ENCODE data around the gene CHRM4. TPM values are rescaled to one million over a fixed set of nuclear protein-coding genes. Genes with fewer than 3 reads are reported as not detected.
A peak's percentile ranks its signal among the peaks of the same experiment; 100 is the strongest.

CHRM4 gene
- total RNA-seq, 1 donor from 2014 or later, result 0.27 TPM

DNA sequence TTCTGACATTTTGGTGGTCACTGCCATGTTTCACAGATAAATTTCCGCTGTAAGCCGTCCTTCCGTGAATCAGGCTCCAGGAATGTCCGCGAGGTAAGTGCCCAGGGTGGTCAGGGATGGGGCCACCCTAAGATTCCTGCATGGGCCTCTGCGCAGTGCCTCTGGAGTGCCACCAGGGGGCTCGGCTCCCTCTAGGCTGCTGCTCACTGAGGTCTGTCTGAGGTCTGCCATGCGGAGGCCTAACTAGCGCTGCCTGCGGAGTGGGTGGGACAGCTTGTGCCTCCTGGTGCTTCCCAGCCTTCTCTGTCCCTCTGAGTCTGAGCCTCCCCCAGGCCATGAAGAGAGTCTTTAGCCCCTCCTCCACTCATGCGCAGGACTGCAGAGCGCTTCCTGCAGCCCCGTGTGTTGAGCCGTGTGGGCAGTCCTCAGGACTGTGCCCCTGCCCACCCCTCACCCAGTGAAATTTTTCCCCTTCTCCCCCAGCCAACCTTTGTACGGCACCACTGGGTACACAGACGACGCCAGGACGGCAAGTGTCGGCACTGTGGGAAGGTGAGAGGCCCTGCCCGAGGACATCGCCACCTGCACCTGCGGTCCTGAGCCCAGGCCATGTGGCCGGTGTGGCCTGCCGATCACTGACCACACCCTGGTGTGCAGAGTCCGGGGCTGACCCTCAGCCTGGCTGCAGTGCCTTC, 22.0 kb downstream of the CHRM4 start:
- H3K27ac Mint-ChIP-seq (ENCODE audit: unreplicated experiment), result no peak overlapping the region

DNA sequence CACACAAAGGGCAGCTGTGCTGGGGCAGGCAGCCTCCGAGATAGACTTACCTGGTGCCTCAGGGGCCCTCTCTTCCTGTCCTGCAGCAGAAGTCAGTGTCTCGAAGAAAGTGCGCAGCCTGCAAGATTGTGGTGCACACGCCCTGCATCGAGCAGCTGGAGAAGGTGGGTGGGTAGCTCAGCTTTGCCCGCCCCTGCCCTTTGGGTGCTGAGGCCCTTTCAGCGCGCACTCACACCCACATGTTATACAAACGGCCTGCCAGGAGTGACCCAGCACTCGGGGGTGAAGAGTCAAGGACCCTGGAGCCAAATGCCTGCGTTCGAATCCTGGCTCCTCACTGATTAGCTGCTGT, 23.7 kb downstream of the CHRM4 start:
- peak overlapping the region; percentile 14 for H3K4me3 Mint-ChIP-seq (ENCODE audit: unreplicated experiment)

More for the DNA sequence above, 22.0 kb downstream of the CHRM4 start:
- Histone ChIP-seq H3K36me3 (ENCODE audit: insufficient read depth, low read length) (no peaks in the 10 kb centered on the region), H2AFZ (ENCODE audit: low read depth, low read length) (no peak overlapping the region), H3K4me2 (ENCODE audit: low read length) (no peak overlapping the region), H3K79me2 (ENCODE audit: insufficient read depth, low read length) (peaks cover 2% of the 10 kb centered on the region), H4K20me1 (ENCODE audit: insufficient read depth, low read length) (peaks cover 35% of the 10 kb centered on the region), H3K9me3 (ENCODE audit: insufficient read depth, low read depth, low read length) (no peaks in the 10 kb centered on the region), H3K27ac (ENCODE audit: low read depth, low read length) (no peak overlapping the region), H3K4me1 (ENCODE audit: insufficient read depth, low read length) (peaks cover 7% of the 10 kb centered on the region), H3K9ac (ENCODE audit: low read length) (peak overlapping the region; percentile 1), H3K27me3 (ENCODE audit: insufficient read depth, low read length) (no peaks in the 10 kb centered on the region), H3K4me3 (ENCODE audit: insufficient read depth, low read depth, low read length) (no peak overlapping the region)
- peaks cover 9% of the 10 kb centered on the region for H3K36me3 Mint-ChIP-seq (ENCODE audit: low read depth, unreplicated experiment)
- TF ChIP-seq, protein P1, sequence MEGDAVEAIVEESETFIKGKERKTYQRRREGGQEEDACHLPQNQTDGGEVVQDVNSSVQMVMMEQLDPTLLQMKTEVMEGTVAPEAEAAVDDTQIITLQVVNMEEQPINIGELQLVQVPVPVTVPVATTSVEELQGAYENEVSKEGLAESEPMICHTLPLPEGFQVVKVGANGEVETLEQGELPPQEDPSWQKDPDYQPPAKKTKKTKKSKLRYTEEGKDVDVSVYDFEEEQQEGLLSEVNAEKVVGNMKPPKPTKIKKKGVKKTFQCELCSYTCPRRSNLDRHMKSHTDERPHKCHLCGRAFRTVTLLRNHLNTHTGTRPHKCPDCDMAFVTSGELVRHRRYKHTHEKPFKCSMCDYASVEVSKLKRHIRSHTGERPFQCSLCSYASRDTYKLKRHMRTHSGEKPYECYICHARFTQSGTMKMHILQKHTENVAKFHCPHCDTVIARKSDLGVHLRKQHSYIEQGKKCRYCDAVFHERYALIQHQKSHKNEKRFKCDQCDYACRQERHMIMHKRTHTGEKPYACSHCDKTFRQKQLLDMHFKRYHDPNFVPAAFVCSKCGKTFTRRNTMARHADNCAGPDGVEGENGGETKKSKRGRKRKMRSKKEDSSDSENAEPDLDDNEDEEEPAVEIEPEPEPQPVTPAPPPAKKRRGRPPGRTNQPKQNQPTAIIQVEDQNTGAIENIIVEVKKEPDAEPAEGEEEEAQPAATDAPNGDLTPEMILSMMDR (IDR thresholded peaks at IDR 0.05; ENCODE audit: insufficient read depth, low read depth, low read length), result peak; percentile 86
- no peak for TF ChIP-seq EZH2 (IDR thresholded peaks at IDR 0.05; ENCODE audit: insufficient read depth, low read length)
- FAIRE-seq (no peak), DNase-seq (ENCODE audit: low read depth) (peak; percentile 55)
- no peaks in the 10 kb centered on the region for H3K27me3 Mint-ChIP-seq (ENCODE audit: low read depth, unreplicated experiment)
- no peak overlapping the region for H3K4me3 Mint-ChIP-seq (ENCODE audit: unreplicated experiment)
- H3K9me3 Mint-ChIP-seq (ENCODE audit: unreplicated experiment), result no peaks in the 10 kb centered on the region
- H3K4me1 Mint-ChIP-seq (ENCODE audit: low read depth, unreplicated experiment), result no peaks in the 10 kb centered on the region

More for the DNA sequence above, 23.7 kb downstream of the CHRM4 start:
- no peaks in the 10 kb centered on the region for H3K27me3 ChIP-seq (ENCODE audit: insufficient read depth, low read length)
- H3K27me3 Mint-ChIP-seq (ENCODE audit: low read depth, unreplicated experiment), result no peaks in the 10 kb centered on the region
- H3K9ac ChIP-seq (ENCODE audit: low read length), result no peak overlapping the region
- no peak overlapping the region for H2AFZ ChIP-seq (ENCODE audit: low read depth, low read length)
- H3K36me3 Mint-ChIP-seq (ENCODE audit: low read depth, unreplicated experiment), result peaks cover 9% of the 10 kb centered on the region
- no peak overlapping the region for H3K27ac ChIP-seq (ENCODE audit: low read depth, low read length)
- H3K4me1 ChIP-seq (ENCODE audit: insufficient read depth, low read length), result peaks cover 18% of the 10 kb centered on the region
- FAIRE-seq, result no peak
- TF ChIP-seq EZH2 (IDR thresholded peaks at IDR 0.05; ENCODE audit: insufficient read depth, low read length), result no peak
- TF ChIP-seq, protein P1 (IDR thresholded peaks at IDR 0.05; ENCODE audit: insufficient read depth, low read depth, low read length), result no peak
- H3K4me1 Mint-ChIP-seq (ENCODE audit: low read depth, unreplicated experiment), result peaks cover 7% of the 10 kb centered on the region
- H3K9me3 ChIP-seq (ENCODE audit: insufficient read depth, low read depth, low read length), result no peaks in the 10 kb centered on the region
- H3K4me3 ChIP-seq (ENCODE audit: insufficient read depth, low read depth, low read length), result no peak overlapping the region
- no peak overlapping the region for H3K4me2 ChIP-seq (ENCODE audit: low read length)
- H3K27ac Mint-ChIP-seq (ENCODE audit: unreplicated experiment), result no peak overlapping the region
- H3K79me2 ChIP-seq (ENCODE audit: insufficient read depth, low read length), result peaks cover 14% of the 10 kb centered on the region
- peaks cover 50% of the 10 kb centered on the region for H4K20me1 ChIP-seq (ENCODE audit: insufficient read depth, low read length)
- DNase-seq (ENCODE audit: low read depth), result no peak
- H3K9me3 Mint-ChIP-seq (ENCODE audit: unreplicated experiment), result no peaks in the 10 kb centered on the region
- H3K36me3 ChIP-seq (ENCODE audit: insufficient read depth, low read length), result no peaks in the 10 kb centered on the region
